Measurements from ENCODE around the gene TRIM44.

Gene TRIM44

DNA sequence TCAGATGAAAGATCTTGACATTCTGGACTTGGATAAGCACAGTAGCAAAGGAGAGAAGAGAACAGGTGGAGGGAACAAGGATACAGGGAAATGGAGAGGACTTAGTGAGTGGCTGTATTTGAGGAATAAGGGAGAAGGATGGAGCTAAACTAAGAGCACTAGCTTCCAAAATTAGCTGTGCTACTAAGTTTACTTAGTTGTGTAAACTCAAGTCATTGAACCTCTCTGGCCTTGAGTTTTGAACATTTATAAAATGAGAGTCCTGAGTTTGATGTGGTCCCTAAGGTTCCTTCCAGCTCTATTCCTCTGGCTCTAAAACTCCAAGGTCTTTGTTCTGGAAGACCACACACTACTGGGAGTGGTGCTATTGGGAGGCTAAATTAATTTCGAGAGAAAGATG, 100.7 kb downstream of the TRIM44 start:
- Histone ChIP-seq H3F3A (ENCODE audit: insufficient read depth, low read length) (no peaks in the 10 kb centered on the region), H3K79me2 (ENCODE audit: insufficient read depth, low read length) (no peaks in the 10 kb centered on the region), H2AFZ (ENCODE audit: low read length) (no peak overlapping the region), H3K36me3 (ENCODE audit: insufficient read depth, low read length) (no peaks in the 10 kb centered on the region), H3K9me3 (ENCODE audit: low read length) (no peaks in the 10 kb centered on the region), H3K4me2 (ENCODE audit: low read length) (no peak overlapping the region), H3K27me3 (ENCODE audit: insufficient read depth, low read length) (no peaks in the 10 kb centered on the region), H3K9ac (ENCODE audit: low read length) (no peak overlapping the region), H3K27ac (ENCODE audit: low read depth, low read length, poor library complexity, severe bottlenecking) (no peak overlapping the region), H3K4me1 (ENCODE audit: insufficient read depth, low read length, severe bottlenecking) (no peaks in the 10 kb centered on the region), H3K4me3 (ENCODE audit: low read depth, low read length, poor library complexity, severe bottlenecking) (no peak overlapping the region), H4K20me1 (ENCODE audit: insufficient read depth, low read length) (no peaks in the 10 kb centered on the region), H3K9me2 (ENCODE audit: low read depth, low read length) (no peaks in the 10 kb centered on the region)
- TF ChIP-seq EZH2 (IDR thresholded peaks at IDR 0.05; ENCODE audit: borderline replicate concordance, low read length) = no peak
- TF ChIP-seq, protein P1, sequence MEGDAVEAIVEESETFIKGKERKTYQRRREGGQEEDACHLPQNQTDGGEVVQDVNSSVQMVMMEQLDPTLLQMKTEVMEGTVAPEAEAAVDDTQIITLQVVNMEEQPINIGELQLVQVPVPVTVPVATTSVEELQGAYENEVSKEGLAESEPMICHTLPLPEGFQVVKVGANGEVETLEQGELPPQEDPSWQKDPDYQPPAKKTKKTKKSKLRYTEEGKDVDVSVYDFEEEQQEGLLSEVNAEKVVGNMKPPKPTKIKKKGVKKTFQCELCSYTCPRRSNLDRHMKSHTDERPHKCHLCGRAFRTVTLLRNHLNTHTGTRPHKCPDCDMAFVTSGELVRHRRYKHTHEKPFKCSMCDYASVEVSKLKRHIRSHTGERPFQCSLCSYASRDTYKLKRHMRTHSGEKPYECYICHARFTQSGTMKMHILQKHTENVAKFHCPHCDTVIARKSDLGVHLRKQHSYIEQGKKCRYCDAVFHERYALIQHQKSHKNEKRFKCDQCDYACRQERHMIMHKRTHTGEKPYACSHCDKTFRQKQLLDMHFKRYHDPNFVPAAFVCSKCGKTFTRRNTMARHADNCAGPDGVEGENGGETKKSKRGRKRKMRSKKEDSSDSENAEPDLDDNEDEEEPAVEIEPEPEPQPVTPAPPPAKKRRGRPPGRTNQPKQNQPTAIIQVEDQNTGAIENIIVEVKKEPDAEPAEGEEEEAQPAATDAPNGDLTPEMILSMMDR (IDR thresholded peaks at IDR 0.05; ENCODE audit: low read length) = no peak

DNA sequence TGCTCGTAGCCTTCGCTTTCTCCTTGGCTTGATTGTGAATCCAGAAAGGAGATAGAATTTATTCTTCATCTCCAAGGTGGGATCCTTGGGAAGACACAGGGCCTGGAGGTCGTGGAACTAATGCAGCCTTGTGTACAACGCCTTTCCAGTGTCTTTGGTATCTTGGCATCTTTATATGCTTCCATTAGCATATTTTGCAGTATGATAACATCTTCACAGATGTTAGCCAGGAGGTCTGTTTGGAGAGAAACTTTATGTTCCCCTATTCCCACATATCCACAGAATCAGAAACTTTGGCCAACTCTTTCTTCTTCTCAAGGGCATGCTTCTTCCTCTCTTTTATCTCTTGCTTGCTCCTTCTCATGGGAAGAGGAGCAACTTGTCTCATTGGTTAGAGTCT, 101.2 kb downstream of the TRIM44 start:
- no peak overlapping the region for H3K27ac ChIP-seq (ENCODE audit: low read depth, low read length, poor library complexity, severe bottlenecking)
- no peaks in the 10 kb centered on the region for H3K9me2 ChIP-seq (ENCODE audit: low read depth, low read length)
- no peak overlapping the region for H3K9ac ChIP-seq (ENCODE audit: low read length)
- H3K4me2 ChIP-seq (ENCODE audit: low read length) = no peak overlapping the region
- H3F3A ChIP-seq (ENCODE audit: insufficient read depth, low read length) = no peaks in the 10 kb centered on the region
- no peaks in the 10 kb centered on the region for H3K36me3 ChIP-seq (ENCODE audit: insufficient read depth, low read length)
- no peak overlapping the region for H2AFZ ChIP-seq (ENCODE audit: low read length)
- no peaks in the 10 kb centered on the region for H3K79me2 ChIP-seq (ENCODE audit: insufficient read depth, low read length)
- H4K20me1 ChIP-seq (ENCODE audit: insufficient read depth, low read length) = no peaks in the 10 kb centered on the region
- no peaks in the 10 kb centered on the region for H3K9me3 ChIP-seq (ENCODE audit: low read length)
- H3K4me3 ChIP-seq (ENCODE audit: low read depth, low read length, poor library complexity, severe bottlenecking) = no peak overlapping the region
- no peaks in the 10 kb centered on the region for H3K4me1 ChIP-seq (ENCODE audit: insufficient read depth, low read length, severe bottlenecking)
- no peak for TF ChIP-seq EZH2 (IDR thresholded peaks at IDR 0.05; ENCODE audit: borderline replicate concordance, low read length)
- TF ChIP-seq, protein P1 (IDR thresholded peaks at IDR 0.05; ENCODE audit: low read length) = no peak
- no peaks in the 10 kb centered on the region for H3K27me3 ChIP-seq (ENCODE audit: insufficient read depth, low read length)

DNA sequence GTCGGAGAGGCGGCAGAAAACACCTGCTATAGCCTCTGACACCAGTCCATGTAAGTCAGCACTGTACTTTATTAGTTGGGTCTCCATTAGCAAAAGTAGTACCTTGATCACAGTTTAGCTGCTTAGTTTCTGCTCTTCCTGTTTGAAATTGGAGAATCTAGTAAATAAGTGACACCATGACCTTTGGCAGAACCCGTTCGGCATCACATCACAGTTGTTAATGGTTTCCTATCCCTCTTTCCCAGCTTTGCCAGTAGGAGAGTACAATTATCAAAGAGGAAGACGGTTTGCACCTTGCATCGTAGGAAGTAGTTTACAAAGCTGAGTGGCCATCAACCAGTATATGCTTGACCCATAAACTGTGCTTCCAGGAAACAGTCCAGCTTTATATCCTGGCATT, 101.8 kb downstream of the TRIM44 start:
- TF ChIP-seq EZH2 (IDR thresholded peaks at IDR 0.05; ENCODE audit: borderline replicate concordance, low read length) = no peak
- TF ChIP-seq, protein P1 (IDR thresholded peaks at IDR 0.05; ENCODE audit: low read length) = no peak
- no peak overlapping the region for H3K4me3 ChIP-seq (ENCODE audit: low read depth, low read length, poor library complexity, severe bottlenecking)
- H3K27ac ChIP-seq (ENCODE audit: low read depth, low read length, poor library complexity, severe bottlenecking) = no peak overlapping the region
- H3K79me2 ChIP-seq (ENCODE audit: insufficient read depth, low read length) = no peaks in the 10 kb centered on the region
- no peaks in the 10 kb centered on the region for H3K36me3 ChIP-seq (ENCODE audit: insufficient read depth, low read length)
- H3K9ac ChIP-seq (ENCODE audit: low read length) = no peak overlapping the region
- H3K4me2 ChIP-seq (ENCODE audit: low read length) = no peak overlapping the region
- H3K4me1 ChIP-seq (ENCODE audit: insufficient read depth, low read length, severe bottlenecking) = no peaks in the 10 kb centered on the region
- H3K27me3 ChIP-seq (ENCODE audit: insufficient read depth, low read length) = no peaks in the 10 kb centered on the region
- H2AFZ ChIP-seq (ENCODE audit: low read length) = no peak overlapping the region
- no peaks in the 10 kb centered on the region for H3K9me2 ChIP-seq (ENCODE audit: low read depth, low read length)
- no peaks in the 10 kb centered on the region for H3K9me3 ChIP-seq (ENCODE audit: low read length)
- no peaks in the 10 kb centered on the region for H4K20me1 ChIP-seq (ENCODE audit: insufficient read depth, low read length)
- no peaks in the 10 kb centered on the region for H3F3A ChIP-seq (ENCODE audit: insufficient read depth, low read length)

All from OCI-LY1 (cell line).